AG04450 (cell line): ENCODE measurements around the gene KLF3. TPM values are rescaled to one million over a fixed set of nuclear protein-coding genes. Genes with fewer than 3 reads are reported as not detected.

ENCODE experiments used
- CTCF ChIA-PET: fragments of 300-600, 350-600 bp; formaldehyde crosslinking; extraction: SDS; loops from one replicate; lab custom pipeline; 2022; ENCODE audit warnings: antibody characterized with exemption, inconsistent platforms; lab: Charles Lee
- POLR2A ChIA-PET: fragments of 350-600 bp; formaldehyde crosslinking; extraction: SDS; loops from one replicate; lab custom pipeline; 2021; ENCODE audit warnings: antibody characterized with exemption, inconsistent platforms; lab: Yijun Ruan, JAX
- DNase-seq: peaks from one replicate; pipeline ENCODE4 v3.0.0-alpha.2; 2011; ENCODE audit warnings: low read depth, low spot score
- H3K27ac ChIP-seq: one replicate; pipeline ENCODE4 v1.5.1; 2012; ENCODE audit warnings: low read depth, low read length, control low read depth
- H3K27me3 ChIP-seq: one replicate; pipeline ENCODE4 v1.6.0; 2012; ENCODE audit warnings: low read length; ENCODE audit not compliant: control insufficient read depth, insufficient read depth
- H3K4me3 ChIP-seq: 2 replicates; pipeline ENCODE4 v1.5.1; 2011; ENCODE audit warnings: mild to moderate bottlenecking, low read depth, low read length, control low read depth
- H3K9me3 ChIP-seq: 2 replicates; pipeline ENCODE4 v1.5.1; 2012; ENCODE audit warnings: low read length; ENCODE audit not compliant: control insufficient read depth, insufficient read depth
- CTCF ChIP-seq: IDR thresholded peaks from 2 replicates; pipeline ENCODE4 v1.5.1; 2011; ENCODE audit warnings: low read depth, low read length, control low read depth, inconsistent platforms
- polyA plus RNA-seq: library from polyadenylated mRNA; depleted of rRNA; stranded (reverse); fragments of >200 nt; gene quantifications from 2 replicates; pipeline ENCODE4 v1.2.3, GENCODE V29; 2011

KLF3 gene
- polyA plus RNA-seq, 1 experiment, result 24.3 TPM

GRCh38 chr4:38693569-38693968, 29.6 kb downstream of the KLF3 start:
- Histone ChIP-seq H3K9me3 (peaks cover 3% of the 10 kb centered on the region; the same call in 1 of the 2 replicates), H3K27ac (no peak overlapping the region), H3K27me3 (no peaks in the 10 kb centered on the region), H3K4me3 (no peak overlapping the region)
- ChIA-PET POLR2A (interaction anchor here (0.8 kb wide), 1 partner anchor 533 kb away, joined by 3 read pairs; no protein-coding TSS in a partner anchor), CTCF (interaction anchor here (1.0 to 3.0 kb wide), 5 partner anchors 18 to 632 kb away, joined by 3 to 18 read pairs (median 3); no protein-coding TSS in a partner anchor)
- TF ChIP-seq CTCF, result no peak
- no peak for DNase-seq

GRCh38 chr4:38694330-38694729, 30.3 kb downstream of the KLF3 start:
- H3K27ac ChIP-seq, result no peak overlapping the region
- ChIA-PET POLR2A (no interaction called here), CTCF (interaction anchor here (1.5 to 3.0 kb wide), 2 partner anchors 19 to 514 kb away, joined by 3 to 18 read pairs; no protein-coding TSS in a partner anchor)
- H3K4me3 ChIP-seq, result no peak overlapping the region
- DNase-seq, result no peak
- H3K9me3 ChIP-seq, result no peaks in the 10 kb centered on the region
- no peaks in the 10 kb centered on the region for H3K27me3 ChIP-seq
- TF ChIP-seq CTCF, result no peak

- TF ChIP-seq CTCF, result no peak
- CTCF ChIA-PET, result interaction anchor here (0.7 to 1.9 kb wide), 3 partner anchors 8 to 376 kb away, joined by 3 to 7 read pairs (median 3); no protein-coding TSS in a partner anchor
- Histone ChIP-seq H3K27ac (no peak overlapping the region), H3K4me3 (no peak overlapping the region), H3K27me3 (no peaks in the 10 kb centered on the region), H3K9me3 (no peaks in the 10 kb centered on the region)
- POLR2A ChIA-PET, result no interaction called here
- DNase-seq, result no peak
Measured at GRCh38 chr4:38695809-38696208, 31.8 kb downstream of the KLF3 start.

- TF ChIP-seq CTCF, result no peak
- POLR2A ChIA-PET, result no interaction called here
- Histone ChIP-seq H3K9me3 (no peaks in the 10 kb centered on the region), H3K27me3 (no peaks in the 10 kb centered on the region), H3K4me3 (no peak overlapping the region), H3K27ac (no peak overlapping the region)
- CTCF ChIA-PET, result interaction anchor here (1.4 to 1.9 kb wide), 2 partner anchors 22 to 377 kb away, joined by 3 to 7 read pairs; no protein-coding TSS in a partner anchor
- no peak for DNase-seq
Measured at GRCh38 chr4:38696697-38697096, 32.7 kb downstream of the KLF3 start.

- Histone ChIP-seq H3K27me3 (no peaks in the 10 kb centered on the region), H3K9me3 (no peaks in the 10 kb centered on the region), H3K27ac (no peak overlapping the region), H3K4me3 (no peak overlapping the region)
- CTCF ChIA-PET, result interaction anchor here (1.1 kb wide), 1 partner anchor 23 kb away, joined by 4 read pairs; no protein-coding TSS in a partner anchor
- POLR2A ChIA-PET, result no interaction called here
- DNase-seq, result no peak
- TF ChIP-seq CTCF, result no peak
Measured at GRCh38 chr4:38698176-38698575, 34.2 kb downstream of the KLF3 start.
